Right cardiac atrium (tissue), 5 donors: ENCODE data around the gene ZNF438. TPM values are rescaled to one million over a fixed set of nuclear protein-coding genes. Genes with fewer than 3 reads are reported as not detected.

Source experiments
- ATAC-seq, 2 donors: fragments of 200-7000 bp; cut with Tn5 transposase; one replicate each; pipeline versions ENCODE4 v1.8.0 to v1.9.1; 2020; ENCODE audit warnings: moderate library complexity in 2 of 2, mild to moderate bottlenecking in 1 of 2
- DNase-seq, 3 donors: peaks; one replicate each; pipeline ENCODE4 v3.0.0-alpha.2; 2020
- H3K27ac ChIP-seq: one replicate; pipeline ENCODE4 v1.5.1; 2013; ENCODE audit warnings: mild to moderate bottlenecking, low read length, control low read depth, moderate library complexity
- H3K27me3 ChIP-seq: one replicate; pipeline ENCODE4 v1.6.1; 2013; ENCODE audit not compliant: control insufficient read depth, insufficient read depth
- H3K4me1 ChIP-seq: one replicate; pipeline ENCODE4 v1.6.1; 2013; ENCODE audit warnings: low read length; ENCODE audit not compliant: control insufficient read depth, insufficient read depth
- H3K4me3 ChIP-seq: one replicate; pipeline ENCODE4 v1.5.1; 2013; ENCODE audit warnings: low read length, control low read depth
- H3K9me3 ChIP-seq: one replicate; pipeline ENCODE4 v1.6.1; 2013; ENCODE audit warnings: low read length; ENCODE audit not compliant: control insufficient read depth
- WGBS: extraction: QIAGEN DNeasy Blood & Tissue Kit; methylation state at CpG from one replicate; pipeline ENCODE4 v1.1.7; 2013; 5-methylcytosine and 5-hydroxymethylcytosine counted together
- intact Hi-C, 4 donors: fragments of 100-400 bp; cut with DNase I; formaldehyde crosslinking; loops; one replicate each; pipeline versions ENCODE4 v1.11.0 to v1.14.0; 2022 to 2023
- polyA plus RNA-seq: library from polyadenylated mRNA; stranded (reverse); fragments of 200-250 nt; gene quantifications from one replicate; pipeline ENCODE4 v1.2.3, GENCODE V29; 2013
- total RNA-seq, 4 donors: library from RNA; stranded (reverse); fragmentation: NEBNext Ultra II Directional; extraction: Animal tissue kit (Norgen Biotek cat#: 25700); gene quantifications; one replicate each; pipeline ENCODE4 v1.2.1, GENCODE V29; 2021
- donor health status: healthy with polysubstance abuse.
- donor health status: DM: no; HTN: yes; CAD: no.
- donor health status: DM: no; HTN: no; CAD: no.
- donor health status: DM: no; HTN: yes; CAD: no; lungs with severe emphysema.
- donor health status: DM: yes; HTN: yes; CAD: no.

Gene ZNF438
- total and polyA plus RNA-seq, 5 donors, result 14.9 to 17.1 (median 15.6) TPM

- no peaks in the 10 kb centered on the region for H3K27me3 ChIP-seq
- H3K4me3 ChIP-seq, result no peak overlapping the region
- DNase-seq (no peak), ATAC-seq (no peak)
- H3K27ac ChIP-seq, result no peak overlapping the region
- 93% methylated on average over 4 of the region's 4 CpGs for WGBS
- intact Hi-C loops, result no loop called here
- H3K9me3 ChIP-seq, result no peaks in the 10 kb centered on the region
- peaks cover 5% of the 10 kb centered on the region for H3K4me1 ChIP-seq
Observed at GRCh38 chr10:30826679-30827078, 205.0 kb downstream of the ZNF438 start.

GRCh38 chr10:30825495-30825894 is 206.2 kb downstream of the ZNF438 start:
- peaks cover 5% of the 10 kb centered on the region for H3K4me1 ChIP-seq
- no peak overlapping the region for H3K27ac ChIP-seq
- H3K27me3 ChIP-seq, result no peaks in the 10 kb centered on the region
- intact Hi-C loops, result no loop called here
- no peaks in the 10 kb centered on the region for H3K9me3 ChIP-seq
- DNase-seq (no peak), ATAC-seq (no peak)
- H3K4me3 ChIP-seq, result no peak overlapping the region

DNA sequence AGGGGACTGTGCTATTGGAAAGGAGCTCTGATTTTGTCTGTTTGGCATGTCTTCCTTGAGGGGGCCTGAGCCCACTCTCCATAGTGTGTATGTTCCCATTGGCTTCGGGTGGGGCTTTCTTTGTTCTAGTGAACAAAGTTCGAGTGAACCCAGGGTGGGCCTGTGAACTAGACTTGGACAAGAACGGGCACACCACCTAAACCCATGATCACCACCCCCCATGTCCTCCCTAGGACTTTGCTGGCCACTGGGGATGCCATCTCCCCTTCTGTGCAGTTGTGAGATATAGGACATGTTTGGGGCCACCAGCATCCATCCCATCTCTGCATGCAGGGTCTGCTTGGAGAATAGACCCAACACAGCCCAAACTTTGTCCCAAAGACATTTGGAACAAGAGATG is 206.6 kb downstream of the ZNF438 start:
- WGBS, result 97% methylated on average over 3 of the region's 3 CpGs

GRCh38 chr10:30823651-30824050 is 208.0 kb downstream of the ZNF438 start:
- intact Hi-C loops, result no loop called here
- Histone ChIP-seq H3K27me3 (no peaks in the 10 kb centered on the region), H3K9me3 (no peaks in the 10 kb centered on the region), H3K27ac (no peak overlapping the region), H3K4me3 (no peak overlapping the region), H3K4me1 (peaks cover 6% of the 10 kb centered on the region)
- ATAC-seq, result no peak
- no peak for DNase-seq
- 91% methylated on average over 2 of the region's 2 CpGs for WGBS

More for the DNA sequence above, 206.6 kb downstream of the ZNF438 start:
- Histone ChIP-seq H3K27ac (no peak overlapping the region), H3K4me1 (peaks cover 5% of the 10 kb centered on the region), H3K4me3 (no peak overlapping the region), H3K9me3 (no peaks in the 10 kb centered on the region), H3K27me3 (no peaks in the 10 kb centered on the region)
- no peak for DNase-seq
- intact Hi-C loops, result no loop called here
- no peak for ATAC-seq

GRCh38 chr10:30822693-30823465 is 208.8 kb downstream of the ZNF438 start:
- WGBS, result 81% methylated on average over 10 of the region's 10 CpGs
- intact Hi-C loops, result no loop called here
- DNase-seq, result no peak
- Histone ChIP-seq H3K27me3 (no peaks in the 10 kb centered on the region), H3K4me3 (no peak overlapping the region), H3K4me1 (peaks cover 5% of the 10 kb centered on the region), H3K27ac (no peak overlapping the region), H3K9me3 (no peaks in the 10 kb centered on the region)
- ATAC-seq, result no peak

DNA sequence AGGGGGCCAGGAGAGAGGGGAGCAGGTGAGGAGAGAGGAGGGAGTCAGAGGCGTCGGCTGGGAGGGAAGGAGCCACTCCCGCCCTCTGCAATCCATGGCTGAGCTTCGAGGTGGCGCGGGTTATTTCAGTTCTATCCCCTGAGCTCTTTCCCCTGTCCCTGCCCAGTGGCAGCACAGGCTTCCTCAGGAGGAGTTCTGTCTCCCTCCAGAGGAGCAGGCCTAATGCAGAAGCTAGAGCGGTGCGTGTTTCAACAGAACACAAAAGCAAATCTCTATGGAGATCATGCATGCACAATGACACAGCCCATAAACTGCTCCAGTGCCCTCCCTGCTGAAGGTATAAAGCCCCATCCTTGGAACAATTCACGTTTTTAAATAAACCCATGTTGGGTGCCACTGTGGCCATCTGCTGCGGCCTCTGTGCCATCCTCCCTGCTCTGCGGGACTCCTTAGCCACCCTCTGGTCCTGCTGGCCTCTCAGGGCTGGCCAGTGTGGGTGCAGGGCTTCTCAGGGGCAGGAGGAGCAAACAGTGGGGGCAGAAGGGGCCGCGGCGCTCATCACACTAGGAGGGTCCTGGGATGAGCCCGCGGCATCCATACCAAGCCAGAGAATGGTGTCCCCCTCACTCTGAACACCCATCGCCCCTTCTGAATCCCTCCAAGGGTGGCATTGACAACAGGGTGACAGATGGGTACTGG is 209.5 kb downstream of the ZNF438 start:
- DNase-seq, result no peak
- no peak overlapping the region for H3K27ac ChIP-seq
- ATAC-seq, result peak in 1 of 2 donors; percentile 2
- intact Hi-C loops, result no loop called here
- H3K9me3 ChIP-seq, result no peaks in the 10 kb centered on the region
- 86% methylated on average over 17 of the region's 17 CpGs for WGBS
- H3K4me3 ChIP-seq, result no peak overlapping the region
- no peaks in the 10 kb centered on the region for H3K27me3 ChIP-seq
- peaks cover 3% of the 10 kb centered on the region for H3K4me1 ChIP-seq

DNA sequence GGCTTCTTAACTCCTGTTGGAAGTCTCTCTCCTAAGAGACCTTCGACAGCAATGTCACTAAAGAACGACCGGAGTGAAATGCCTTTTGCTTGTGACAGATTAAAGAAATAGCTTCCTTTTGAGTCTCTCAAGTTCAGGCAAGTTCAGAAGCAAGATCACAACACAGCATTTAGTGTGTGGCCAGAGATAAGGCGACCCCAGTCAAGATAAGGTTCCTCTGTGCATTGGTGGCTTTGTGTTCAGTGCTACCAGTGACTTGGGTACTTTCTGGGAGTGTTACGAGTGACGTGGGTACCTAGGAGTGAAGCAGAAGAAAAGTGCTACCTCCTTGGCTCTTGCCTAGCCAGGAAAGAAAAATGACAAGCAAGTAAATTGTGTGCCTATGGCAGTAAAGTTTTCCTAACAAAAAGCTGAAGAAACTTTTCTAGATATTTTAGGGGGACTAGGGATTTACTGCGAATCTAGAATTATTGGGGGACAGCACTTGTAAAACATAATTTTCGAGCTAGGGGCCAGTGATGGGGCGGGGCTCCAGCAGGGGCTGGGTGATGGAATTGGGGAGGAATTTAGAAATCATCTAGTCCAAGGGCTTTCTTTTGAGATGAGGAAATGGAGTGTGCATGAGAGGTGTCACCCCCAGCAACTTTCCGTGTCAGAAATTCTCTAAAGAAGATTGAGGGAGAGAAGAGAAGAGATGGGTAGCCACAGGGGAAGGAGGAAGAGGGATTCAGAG is 210.2 kb downstream of the ZNF438 start:
- 52% methylated on average over 10 of the region's 10 CpGs for WGBS
- Histone ChIP-seq H3K4me1 (peaks cover 3% of the 10 kb centered on the region), H3K27ac (peak overlapping the region; percentile 61), H3K4me3 (no peak overlapping the region), H3K27me3 (no peaks in the 10 kb centered on the region), H3K9me3 (no peaks in the 10 kb centered on the region)
- DNase-seq, result no peak
- ATAC-seq, result no peak
- intact Hi-C loops, result no loop called here

DNA sequence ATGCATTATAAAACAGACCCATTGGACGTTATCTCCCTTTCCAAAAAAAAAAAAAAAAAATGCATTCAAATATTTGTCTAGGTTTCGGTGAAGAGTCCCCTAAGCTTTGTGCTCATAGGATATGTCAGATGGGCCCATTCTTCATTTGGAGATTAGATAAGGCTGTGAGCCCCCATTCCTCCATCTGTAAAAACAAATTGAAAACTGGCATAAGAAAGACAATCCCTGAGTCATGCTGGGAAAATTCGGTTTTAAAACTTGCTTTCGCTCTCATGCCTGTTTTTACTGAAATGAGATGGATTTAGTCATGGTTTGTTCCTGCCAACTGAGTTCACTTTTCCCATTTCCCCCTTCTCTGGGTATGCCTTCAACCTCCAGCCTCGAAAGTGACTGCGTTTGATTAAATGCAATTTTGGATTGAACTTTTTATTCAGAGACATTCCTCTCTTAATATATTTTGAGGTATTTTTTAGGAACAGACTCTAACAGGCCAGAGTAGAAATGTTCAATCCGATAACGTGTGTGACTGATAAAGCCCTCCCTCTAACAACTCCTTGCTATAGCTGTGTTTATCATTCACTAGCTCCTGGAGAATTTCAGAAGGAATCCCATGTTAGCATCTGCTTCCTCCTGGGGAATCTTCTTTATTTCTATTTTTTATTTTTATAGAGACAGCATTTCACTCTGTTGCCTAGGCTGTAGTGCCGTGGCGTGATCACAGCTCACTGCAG is 211.2 kb downstream of the ZNF438 start:
- Histone ChIP-seq H3K27ac (peak overlapping the region; percentile 61), H3K9me3 (no peaks in the 10 kb centered on the region), H3K27me3 (no peaks in the 10 kb centered on the region), H3K4me1 (peaks cover 3% of the 10 kb centered on the region), H3K4me3 (no peak overlapping the region)
- peak; percentile 18 to 32 for ATAC-seq
- WGBS, result 48% methylated on average over 10 of the region's 10 CpGs
- intact Hi-C loops, result no loop called here
- DNase-seq, result no peak

DNA sequence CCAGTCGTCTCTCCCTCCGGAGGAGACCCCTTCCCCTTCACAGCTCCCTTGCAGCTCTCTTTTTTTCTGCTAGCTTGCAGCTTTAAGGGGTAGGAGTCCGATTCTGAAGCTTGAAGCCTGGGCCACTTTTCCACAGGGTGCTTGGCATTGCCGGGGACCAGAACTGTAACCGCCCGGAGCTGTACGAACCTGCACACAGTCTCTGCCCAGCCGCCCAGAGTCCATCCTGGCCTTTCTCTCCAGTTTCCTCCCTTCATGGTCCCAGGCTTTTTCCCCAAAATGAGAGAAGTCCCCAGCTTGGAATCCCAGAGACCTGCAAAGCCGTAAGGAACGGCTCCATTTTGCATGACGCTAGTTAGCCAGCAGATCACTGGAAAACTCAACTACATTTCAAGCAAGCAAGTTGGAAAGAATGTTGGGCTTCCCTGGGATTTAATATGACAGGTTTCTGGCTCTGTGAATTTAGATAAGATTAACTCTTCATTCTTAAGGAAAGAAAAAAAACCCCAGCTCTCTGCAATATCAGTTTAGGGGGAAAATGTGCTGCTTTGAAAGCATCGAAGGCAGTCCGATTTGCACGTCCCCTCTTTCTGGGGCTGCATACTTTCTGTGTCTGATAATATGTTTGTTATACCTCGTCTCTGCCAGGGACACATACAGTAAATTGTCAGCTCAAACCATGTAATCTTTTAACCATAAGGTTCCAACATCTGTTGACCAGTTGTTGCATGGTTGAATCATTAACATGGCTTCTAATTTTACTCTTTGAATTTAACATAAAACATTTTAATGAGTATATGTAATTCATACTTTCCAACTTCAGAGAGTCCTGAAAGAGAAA is 212.1 kb downstream of the ZNF438 start:
- intact Hi-C loops, result no loop called here
- no peaks in the 10 kb centered on the region for H3K27me3 ChIP-seq
- 59% methylated on average over 15 of the region's 15 CpGs for WGBS
- DNase-seq, result no peak
- H3K4me1 ChIP-seq, result peaks cover 3% of the 10 kb centered on the region
- ATAC-seq, result peak; percentile 13 to 15
- H3K9me3 ChIP-seq, result no peaks in the 10 kb centered on the region
- H3K4me3 ChIP-seq, result peak overlapping the region; percentile 1
- H3K27ac ChIP-seq, result peak overlapping the region; percentile 92

DNA sequence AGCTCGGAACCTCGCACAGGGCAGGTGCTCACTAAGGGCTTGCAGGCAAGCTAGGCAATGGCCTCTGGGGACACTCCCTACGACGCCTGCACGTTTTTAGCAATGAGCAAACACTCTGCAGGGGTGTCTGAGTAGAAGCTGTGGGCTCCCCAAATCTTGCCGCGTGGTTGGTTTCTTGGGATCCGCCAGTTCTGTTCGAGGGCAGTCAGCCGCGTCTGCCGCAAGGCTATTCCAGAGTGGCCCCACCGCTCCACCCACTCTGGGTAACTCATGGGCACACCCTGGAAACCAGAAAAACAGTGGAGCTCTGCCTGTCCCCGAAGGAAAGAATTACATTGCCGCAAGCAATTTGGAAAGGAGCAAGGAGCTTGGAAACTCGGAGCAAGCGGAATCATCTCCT is 212.8 kb downstream of the ZNF438 start:
- ATAC-seq, result peak; percentile 66 to 73
- peak; percentile 67 to 84 (median 80) for DNase-seq
- Histone ChIP-seq H3K27me3 (no peaks in the 10 kb centered on the region), H3K4me1 (peaks cover 3% of the 10 kb centered on the region), H3K27ac (peak overlapping the region; percentile 92), H3K9me3 (no peaks in the 10 kb centered on the region), H3K4me3 (peak overlapping the region; percentile 1)
- WGBS, result 78% methylated on average over 17 of the region's 17 CpGs
- intact Hi-C loops, result no loop called here
